ENCODE results near the gene A2M.

A2M gene

GRCh38 chr12:9118158-9118557 lies 2.4 kb upstream of the A2M start:
- no peak overlapping the region for H3K4me3 ChIP-seq (ENCODE audit: low read length)
- no peaks in the 10 kb centered on the region for H3K27me3 ChIP-seq (ENCODE audit: control insufficient read depth, insufficient read depth, low read length)
- no peaks in the 10 kb centered on the region for H3K9me3 ChIP-seq (ENCODE audit: control insufficient read depth, low read depth, low read length)
- no peak overlapping the region for H3K9ac ChIP-seq (ENCODE audit: low read length)
- no peaks in the 10 kb centered on the region for H3K36me3 ChIP-seq (ENCODE audit: control insufficient read depth, low read depth, low read length)
- H3K27ac ChIP-seq (ENCODE audit: low read length): no peak overlapping the region
- H3K4me1 ChIP-seq (ENCODE audit: control insufficient read depth, low read depth, low read length): no peaks in the 10 kb centered on the region

GRCh38 chr12:9114946-9115345 lies 773 bp downstream of the A2M start:
- Histone ChIP-seq H3K36me3 (ENCODE audit: control insufficient read depth, low read depth, low read length) (no peaks in the 10 kb centered on the region), H3K4me1 (ENCODE audit: control insufficient read depth, low read depth, low read length) (no peaks in the 10 kb centered on the region), H3K9me3 (ENCODE audit: control insufficient read depth, low read depth, low read length) (no peaks in the 10 kb centered on the region), H3K27me3 (ENCODE audit: control insufficient read depth, insufficient read depth, low read length) (no peaks in the 10 kb centered on the region), H3K27ac (ENCODE audit: low read length) (no peak overlapping the region), H3K9ac (ENCODE audit: low read length) (no peak overlapping the region), H3K4me3 (ENCODE audit: low read length) (no peak overlapping the region)

GRCh38 chr12:9113987-9114309 lies 1.8 kb downstream of the A2M start:
- no peak overlapping the region for H3K27ac ChIP-seq (ENCODE audit: low read length)
- H3K4me1 ChIP-seq (ENCODE audit: control insufficient read depth, low read depth, low read length): no peaks in the 10 kb centered on the region

GRCh38 chr12:9113296-9113986 lies 2.3 kb downstream of the A2M start:
- no peaks in the 10 kb centered on the region for H3K4me1 ChIP-seq (ENCODE audit: control insufficient read depth, low read depth, low read length)
- no peaks in the 10 kb centered on the region for H3K9me3 ChIP-seq (ENCODE audit: control insufficient read depth, low read depth, low read length)
- no peak overlapping the region for H3K4me3 ChIP-seq (ENCODE audit: low read length)
- no peaks in the 10 kb centered on the region for H3K36me3 ChIP-seq (ENCODE audit: control insufficient read depth, low read depth, low read length)
- H3K27ac ChIP-seq (ENCODE audit: low read length): no peak overlapping the region
- no peak overlapping the region for H3K9ac ChIP-seq (ENCODE audit: low read length)
- H3K27me3 ChIP-seq (ENCODE audit: control insufficient read depth, insufficient read depth, low read length): no peaks in the 10 kb centered on the region

More at GRCh38 chr12:9113987-9114309, 1.8 kb downstream of the A2M start:
- Histone ChIP-seq H3K36me3 (ENCODE audit: control insufficient read depth, low read depth, low read length) (no peaks in the 10 kb centered on the region), H3K9me3 (ENCODE audit: control insufficient read depth, low read depth, low read length) (no peaks in the 10 kb centered on the region), H3K9ac (ENCODE audit: low read length) (no peak overlapping the region), H3K27me3 (ENCODE audit: control insufficient read depth, insufficient read depth, low read length) (no peaks in the 10 kb centered on the region), H3K4me3 (ENCODE audit: low read length) (no peak overlapping the region)

GRCh38 chr12:9112076-9112853 lies 3.5 kb downstream of the A2M start:
- no peak overlapping the region for H3K9ac ChIP-seq (ENCODE audit: low read length)
- H3K36me3 ChIP-seq (ENCODE audit: control insufficient read depth, low read depth, low read length): no peaks in the 10 kb centered on the region
- no peak overlapping the region for H3K4me3 ChIP-seq (ENCODE audit: low read length)
- H3K27me3 ChIP-seq (ENCODE audit: control insufficient read depth, insufficient read depth, low read length): no peaks in the 10 kb centered on the region
- no peaks in the 10 kb centered on the region for H3K9me3 ChIP-seq (ENCODE audit: control insufficient read depth, low read depth, low read length)
- no peak overlapping the region for H3K27ac ChIP-seq (ENCODE audit: low read length)
- H3K4me1 ChIP-seq (ENCODE audit: control insufficient read depth, low read depth, low read length): no peaks in the 10 kb centered on the region

GRCh38 chr12:9111525-9111924 lies 4.2 kb downstream of the A2M start:
- H3K4me1 ChIP-seq (ENCODE audit: control insufficient read depth, low read depth, low read length): no peaks in the 10 kb centered on the region
- H3K27me3 ChIP-seq (ENCODE audit: control insufficient read depth, insufficient read depth, low read length): no peaks in the 10 kb centered on the region
- no peak overlapping the region for H3K9ac ChIP-seq (ENCODE audit: low read length)
- no peaks in the 10 kb centered on the region for H3K36me3 ChIP-seq (ENCODE audit: control insufficient read depth, low read depth, low read length)
- H3K27ac ChIP-seq (ENCODE audit: low read length): no peak overlapping the region
- no peak overlapping the region for H3K4me3 ChIP-seq (ENCODE audit: low read length)
- no peaks in the 10 kb centered on the region for H3K9me3 ChIP-seq (ENCODE audit: control insufficient read depth, low read depth, low read length)

- no peak overlapping the region for H3K27ac ChIP-seq (ENCODE audit: low read length)
- no peaks in the 10 kb centered on the region for H3K9me3 ChIP-seq (ENCODE audit: control insufficient read depth, low read depth, low read length)
- H3K4me1 ChIP-seq (ENCODE audit: control insufficient read depth, low read depth, low read length): no peaks in the 10 kb centered on the region
- no peaks in the 10 kb centered on the region for H3K27me3 ChIP-seq (ENCODE audit: control insufficient read depth, insufficient read depth, low read length)
- no peak overlapping the region for H3K4me3 ChIP-seq (ENCODE audit: low read length)
- H3K36me3 ChIP-seq (ENCODE audit: control insufficient read depth, low read depth, low read length): no peaks in the 10 kb centered on the region
- H3K9ac ChIP-seq (ENCODE audit: low read length): no peak overlapping the region
Measured at GRCh38 chr12:9109737-9110491, 5.8 kb downstream of the A2M start.

- Histone ChIP-seq H3K4me3 (ENCODE audit: low read length) (no peak overlapping the region), H3K27me3 (ENCODE audit: control insufficient read depth, insufficient read depth, low read length) (no peaks in the 10 kb centered on the region), H3K36me3 (ENCODE audit: control insufficient read depth, low read depth, low read length) (no peaks in the 10 kb centered on the region), H3K9me3 (ENCODE audit: control insufficient read depth, low read depth, low read length) (no peaks in the 10 kb centered on the region), H3K27ac (ENCODE audit: low read length) (no peak overlapping the region), H3K4me1 (ENCODE audit: control insufficient read depth, low read depth, low read length) (no peaks in the 10 kb centered on the region), H3K9ac (ENCODE audit: low read length) (no peak overlapping the region)
Measured at GRCh38 chr12:9109213-9109522, 6.6 kb downstream of the A2M start.

GRCh38 chr12:9108504-9109212 lies 7.1 kb downstream of the A2M start:
- Histone ChIP-seq H3K4me1 (ENCODE audit: control insufficient read depth, low read depth, low read length) (no peaks in the 10 kb centered on the region), H3K27ac (ENCODE audit: low read length) (no peak overlapping the region), H3K36me3 (ENCODE audit: control insufficient read depth, low read depth, low read length) (no peaks in the 10 kb centered on the region), H3K9me3 (ENCODE audit: control insufficient read depth, low read depth, low read length) (no peaks in the 10 kb centered on the region), H3K9ac (ENCODE audit: low read length) (no peak overlapping the region), H3K4me3 (ENCODE audit: low read length) (no peak overlapping the region), H3K27me3 (ENCODE audit: control insufficient read depth, insufficient read depth, low read length) (no peaks in the 10 kb centered on the region)

- Histone ChIP-seq H3K27ac (ENCODE audit: low read length) (no peak overlapping the region), H3K9ac (ENCODE audit: low read length) (no peak overlapping the region), H3K27me3 (ENCODE audit: control insufficient read depth, insufficient read depth, low read length) (no peaks in the 10 kb centered on the region), H3K4me1 (ENCODE audit: control insufficient read depth, low read depth, low read length) (no peaks in the 10 kb centered on the region), H3K9me3 (ENCODE audit: control insufficient read depth, low read depth, low read length) (no peaks in the 10 kb centered on the region), H3K4me3 (ENCODE audit: low read length) (no peak overlapping the region), H3K36me3 (ENCODE audit: control insufficient read depth, low read depth, low read length) (no peaks in the 10 kb centered on the region)
Measured at GRCh38 chr12:9107542-9107873, 8.2 kb downstream of the A2M start.

GRCh38 chr12:9106610-9107541 lies 8.8 kb downstream of the A2M start:
- H3K27ac ChIP-seq (ENCODE audit: low read length): no peak overlapping the region
- no peak overlapping the region for H3K4me3 ChIP-seq (ENCODE audit: low read length)
- no peaks in the 10 kb centered on the region for H3K4me1 ChIP-seq (ENCODE audit: control insufficient read depth, low read depth, low read length)
- no peak overlapping the region for H3K9ac ChIP-seq (ENCODE audit: low read length)
- no peaks in the 10 kb centered on the region for H3K27me3 ChIP-seq (ENCODE audit: control insufficient read depth, insufficient read depth, low read length)
- no peaks in the 10 kb centered on the region for H3K9me3 ChIP-seq (ENCODE audit: control insufficient read depth, low read depth, low read length)
- H3K36me3 ChIP-seq (ENCODE audit: control insufficient read depth, low read depth, low read length): no peaks in the 10 kb centered on the region

Measured in iPS-18a (cell line).